ENCODE data around the gene SPDYE6. TPM values are rescaled to one million over a fixed set of nuclear protein-coding genes. Genes with fewer than 3 reads are reported as not detected.
"Not testable (repeated sequence)": the region's sequence is repeated elsewhere in the genome, so short reads cannot be mapped to it uniquely, and the experiment has no call there.

SPDYE6 gene
- total and polyA plus RNA-seq, 2 donors = not detected

GRCh38 chr7:102335574-102335973, 20.7 kb downstream of the SPDYE6 start:
- H3K4me1 ChIP-seq (ENCODE audit: insufficient read depth); H3K4me3 ChIP-seq (ENCODE audit: low read depth, low read length); DNase-seq (ENCODE audit: extremely low spot score); H3K36me3 ChIP-seq (ENCODE audit: insufficient read depth); H3K27ac ChIP-seq (ENCODE audit: low read depth): not testable (repeated sequence)
- 79% methylated on average over 7 of the region's 7 CpGs for WGBS

GRCh38 chr7:102330666-102331460, 25.4 kb downstream of the SPDYE6 start:
- not testable (repeated sequence) for H3K27ac ChIP-seq (ENCODE audit: low read depth); H3K4me1 ChIP-seq (ENCODE audit: insufficient read depth); H3K36me3 ChIP-seq (ENCODE audit: insufficient read depth); DNase-seq (ENCODE audit: extremely low spot score); H3K4me3 ChIP-seq (ENCODE audit: low read depth, low read length)
- WGBS = 77% methylated on average over 8 of the region's 8 CpGs

- not testable (repeated sequence) for H3K27ac ChIP-seq (ENCODE audit: low read depth); DNase-seq (ENCODE audit: extremely low spot score); H3K36me3 ChIP-seq (ENCODE audit: insufficient read depth); H3K4me1 ChIP-seq (ENCODE audit: insufficient read depth); H3K4me3 ChIP-seq (ENCODE audit: low read depth, low read length)
- 78% methylated on average over 9 of the region's 9 CpGs for WGBS
These were observed 26.9 kb downstream of the SPDYE6 start for GRCh38 chr7:102329366-102329765.

- not testable (repeated sequence) for H3K27ac ChIP-seq (ENCODE audit: low read depth); DNase-seq (ENCODE audit: extremely low spot score); H3K4me3 ChIP-seq (ENCODE audit: low read depth, low read length); H3K4me1 ChIP-seq (ENCODE audit: insufficient read depth); H3K36me3 ChIP-seq (ENCODE audit: insufficient read depth)
- WGBS = 59% methylated on average over 4 of the region's 5 CpGs
These were observed 27.4 kb downstream of the SPDYE6 start for GRCh38 chr7:102328863-102329262.

- not testable (repeated sequence) for H3K27ac ChIP-seq (ENCODE audit: low read depth); H3K4me1 ChIP-seq (ENCODE audit: insufficient read depth); H3K4me3 ChIP-seq (ENCODE audit: low read depth, low read length); DNase-seq (ENCODE audit: extremely low spot score); H3K36me3 ChIP-seq (ENCODE audit: insufficient read depth)
- WGBS = 80% methylated on average over 6 of the region's 6 CpGs
These were observed 29.1 kb downstream of the SPDYE6 start for GRCh38 chr7:102327183-102327582.

GRCh38 chr7:102326157-102326889, 29.9 kb downstream of the SPDYE6 start:
- Histone ChIP-seq H3K36me3 (ENCODE audit: insufficient read depth) (no peaks in the 10 kb centered on the region), H3K4me3 (ENCODE audit: low read depth, low read length) (no peak overlapping the region), H3K4me1 (ENCODE audit: insufficient read depth) (no peaks in the 10 kb centered on the region), H3K27ac (ENCODE audit: low read depth) (no peak overlapping the region)
- WGBS = 86% methylated on average over 11 of the region's 11 CpGs
- DNase-seq (ENCODE audit: extremely low spot score) = no peak

- H3K27ac ChIP-seq (ENCODE audit: low read depth); H3K36me3 ChIP-seq (ENCODE audit: insufficient read depth); H3K4me3 ChIP-seq (ENCODE audit: low read depth, low read length); DNase-seq (ENCODE audit: extremely low spot score); H3K4me1 ChIP-seq (ENCODE audit: insufficient read depth): not testable (repeated sequence)
- 86% methylated on average over 11 of the region's 11 CpGs for WGBS
These were observed 31.1 kb downstream of the SPDYE6 start for GRCh38 chr7:102325106-102325505.

- WGBS = 89% methylated on average over 5 of the region's 5 CpGs
These were observed 32.4 kb downstream of the SPDYE6 start for GRCh38 chr7:102323914-102324195.

GRCh38 chr7:102322202-102322715, 34.0 kb downstream of the SPDYE6 start:
- WGBS = 75% methylated on average over 8 of the region's 8 CpGs
- no peak overlapping the region for H3K4me3 ChIP-seq (ENCODE audit: low read depth, low read length)
- no peak for DNase-seq (ENCODE audit: extremely low spot score)
- H3K27ac ChIP-seq (ENCODE audit: low read depth) = no peak overlapping the region
- H3K4me1 ChIP-seq (ENCODE audit: insufficient read depth) = no peaks in the 10 kb centered on the region
- H3K36me3 ChIP-seq (ENCODE audit: insufficient read depth) = peaks cover 2% of the 10 kb centered on the region

More at GRCh38 chr7:102323914-102324195, 32.4 kb downstream of the SPDYE6 start:
- no peaks in the 10 kb centered on the region for H3K36me3 ChIP-seq (ENCODE audit: insufficient read depth)
- DNase-seq (ENCODE audit: extremely low spot score) = no peak
- no peaks in the 10 kb centered on the region for H3K4me1 ChIP-seq (ENCODE audit: insufficient read depth)
- no peak overlapping the region for H3K27ac ChIP-seq (ENCODE audit: low read depth)
- no peak overlapping the region for H3K4me3 ChIP-seq (ENCODE audit: low read depth, low read length)

GRCh38 chr7:102321351-102322201, 34.7 kb downstream of the SPDYE6 start:
- Histone ChIP-seq H3K4me3 (ENCODE audit: low read depth, low read length) (no peak overlapping the region), H3K27ac (ENCODE audit: low read depth) (no peak overlapping the region), H3K36me3 (ENCODE audit: insufficient read depth) (peaks cover 2% of the 10 kb centered on the region), H3K4me1 (ENCODE audit: insufficient read depth) (no peaks in the 10 kb centered on the region)
- DNase-seq (ENCODE audit: extremely low spot score) = no peak
- WGBS = 34% methylated on average over 73 of the region's 73 CpGs

- DNase-seq (ENCODE audit: extremely low spot score) = no peak
- peaks cover 2% of the 10 kb centered on the region for H3K36me3 ChIP-seq (ENCODE audit: insufficient read depth)
- 78% methylated on average over 37 of the region's 37 CpGs for WGBS
- H3K4me1 ChIP-seq (ENCODE audit: insufficient read depth) = no peaks in the 10 kb centered on the region
- no peak overlapping the region for H3K27ac ChIP-seq (ENCODE audit: low read depth)
- no peak overlapping the region for H3K4me3 ChIP-seq (ENCODE audit: low read depth, low read length)
These were observed 35.5 kb downstream of the SPDYE6 start for GRCh38 chr7:102320601-102321350.

- Histone ChIP-seq H3K4me1 (ENCODE audit: insufficient read depth) (no peaks in the 10 kb centered on the region), H3K27ac (ENCODE audit: low read depth) (no peak overlapping the region), H3K4me3 (ENCODE audit: low read depth, low read length) (no peak overlapping the region), H3K36me3 (ENCODE audit: insufficient read depth) (peaks cover 2% of the 10 kb centered on the region)
- no peak for DNase-seq (ENCODE audit: extremely low spot score)
- 97% methylated on average over 14 of the region's 14 CpGs for WGBS
These were observed 36.1 kb downstream of the SPDYE6 start for GRCh38 chr7:102320181-102320580.

GRCh38 chr7:102319671-102320070, 36.6 kb downstream of the SPDYE6 start:
- no peak overlapping the region for H3K27ac ChIP-seq (ENCODE audit: low read depth)
- H3K4me1 ChIP-seq (ENCODE audit: insufficient read depth) = no peaks in the 10 kb centered on the region
- no peak for DNase-seq (ENCODE audit: extremely low spot score)
- H3K4me3 ChIP-seq (ENCODE audit: low read depth, low read length) = no peak overlapping the region
- peaks cover 2% of the 10 kb centered on the region for H3K36me3 ChIP-seq (ENCODE audit: insufficient read depth)
- 91% methylated on average over 3 of the region's 3 CpGs for WGBS

All from urinary bladder (tissue), 4 donors.